HCT116 (cell line): Measurements from ENCODE around the gene SPEN. TPM values are rescaled to one million over a fixed set of nuclear protein-coding genes. Genes with fewer than 3 reads are reported as not detected.

Source experiments
- ATAC-seq: fragments of 200-7000 bp; cut with Tn5 transposase; 2 replicates; pipeline ENCODE4 v1.9.1; 2020; ENCODE audit warnings: mild to moderate bottlenecking, moderate library complexity
- BruUV-seq: library from RNA; stranded (reverse); fragments of 400-500 nt; replicated peaks from 2 replicates; lab custom pipeline; 2021; lab: Mats Ljungman, UMichigan
- CTCF ChIA-PET: fragments of 300-600 bp; sonication (Branson Sonifier 250); formaldehyde crosslinking; loops from one replicate; lab custom pipeline; 2021; ENCODE audit warnings: antibody characterized with exemption; lab: Charles Lee
- POLR2A ChIA-PET: fragments of 300-600, 350-600 bp; sonication (Branson Sonifier 250); formaldehyde crosslinking; loops from one replicate; lab custom pipeline; 2021; ENCODE audit warnings: antibody characterized with exemption; lab: Charles Lee
- RAD21 ChIA-PET, 2 experiments: fragments of 300-600 bp; sonication (Branson Sonifier 250); formaldehyde crosslinking; loops; one replicate each; lab custom pipeline; 2023; ENCODE audit warnings: low total read pairs in 2 of 2; ENCODE audit not compliant: uncharacterized antibody in 2 of 2, unreplicated experiment in 2 of 2, low non-redundant PET in 1 of 2; lab: Charles Lee
- DNase-seq: peaks from one replicate; pipeline ENCODE4 v3.0.0-alpha.2; 2010; ENCODE audit warnings: low read depth, low spot score
- H2AFZ ChIP-seq: fragments of 200-600 bp; shearing (Covaris generic), sonication (generic); 2 replicates; pipeline ENCODE4 v1.6.1; 2017; ENCODE audit warnings: low read depth, mixed run types, mixed read lengths, antibody characterized with exemption, low read length; ENCODE audit not compliant: poor library complexity, severe bottlenecking
- H3K27ac ChIP-seq: 2 replicates; pipeline ENCODE4 v1.5.1; 2012; ENCODE audit warnings: low read depth, low read length
- H3K27me3 ChIP-seq: fragments of 200-600 bp; sonication (generic); 2 replicates; pipeline ENCODE4 v1.6.1; 2016; ENCODE audit warnings: mixed run types, low read length, mixed read lengths; ENCODE audit not compliant: insufficient read depth
- H3K36me3 ChIP-seq, 2 experiments: fragments of 200-500 bp in 1 of 2; fragments of 200-600 bp in 1 of 2; sonication (Bioruptor generic) in 1 of 2; sonication (generic) in 1 of 2; 2 replicates each; pipeline versions ENCODE4 v1.5.1 to v1.6.1; 2014 to 2016; ENCODE audit warnings: low read length in 2 of 2, inconsistent platforms in 1 of 2, mixed read lengths in 1 of 2, mixed run types in 1 of 2; ENCODE audit not compliant: insufficient read depth in 2 of 2, control insufficient read depth in 1 of 2
- H3K4me1 ChIP-seq, 2 experiments: fragments of 200-600 bp in 1 of 2; sonication (generic) in 1 of 2; 2 replicates each; pipeline versions ENCODE4 v1.5.1 to v1.6.1; 2012 to 2017; ENCODE audit warnings: low read length in 2 of 2, inconsistent platforms in 1 of 2, mild to moderate bottlenecking in 1 of 2, mixed read lengths in 1 of 2, mixed run types in 1 of 2, moderate library complexity in 1 of 2; ENCODE audit not compliant: insufficient read depth in 2 of 2, control insufficient read depth in 1 of 2
- H3K4me2 ChIP-seq: fragments of 200-600 bp; sonication (generic); 2 replicates; pipeline ENCODE4 v1.6.1; 2017; ENCODE audit warnings: mixed run types, low read length, mixed read lengths
- H3K4me3 ChIP-seq, 2 experiments: fragments of 200-600 bp in 1 of 2; sonication (generic) in 1 of 2; replicated peaks in 1 of 2; 2 replicates each; pipeline ENCODE4 v1.5.1; 2011 to 2016; ENCODE audit warnings: low read length in 2 of 2, control low read depth in 1 of 2, low read depth in 1 of 2, mild to moderate bottlenecking in 1 of 2, mixed read lengths in 1 of 2, mixed run types in 1 of 2
- H3K79me2 ChIP-seq: fragments of 200-600 bp; sonication (generic); 2 replicates; pipeline ENCODE4 v1.6.1; 2017; ENCODE audit warnings: mild to moderate bottlenecking, mixed run types, low read length, moderate library complexity, mixed read lengths; ENCODE audit not compliant: insufficient read depth
- H3K9ac ChIP-seq: fragments of 200-600 bp; sonication (generic); 2 replicates; pipeline ENCODE4 v1.6.1; 2016; ENCODE audit warnings: low read length, mixed read lengths
- H3K9me2 ChIP-seq: fragments of 200-600 bp; sonication (generic), shearing (Covaris generic); 2 replicates; pipeline ENCODE4 v1.6.1; 2017; ENCODE audit warnings: mixed run types, mild to moderate bottlenecking, moderate library complexity; ENCODE audit not compliant: insufficient read depth
- H3K9me3 ChIP-seq, 2 experiments: fragments of 200-500 bp in 1 of 2; fragments of 200-600 bp in 1 of 2; sonication (Bioruptor generic) in 1 of 2; sonication (generic) in 1 of 2; 2 replicates each; pipeline ENCODE4 v1.6.1; 2014 to 2017; ENCODE audit warnings: low read length in 2 of 2, mixed read lengths in 2 of 2, inconsistent platforms in 1 of 2, low read depth in 1 of 2, mild to moderate bottlenecking in 1 of 2, mixed run types in 1 of 2, moderate library complexity in 1 of 2; ENCODE audit not compliant: control insufficient read depth in 1 of 2, insufficient read depth in 1 of 2
- H4K20me1 ChIP-seq: fragments of 200-600 bp; sonication (generic), shearing (Covaris generic); 2 replicates; pipeline ENCODE4 v1.6.1; 2017; ENCODE audit warnings: mixed run types, mild to moderate bottlenecking, moderate library complexity; ENCODE audit not compliant: insufficient read depth
- CBX3 ChIP-seq: IDR thresholded peaks from 2 replicates; pipeline ENCODE4 v1.6.1; 2012; ENCODE audit warnings: low read depth
- CEBPB ChIP-seq: IDR thresholded peaks from 2 replicates; pipeline ENCODE4 v1.6.1; 2012; ENCODE audit warnings: low read depth
- EZH2phosphoT487 ChIP-seq: fragments of 200-600 bp; IDR thresholded peaks from 2 replicates; pipeline ENCODE4 v1.6.1; 2018; ENCODE audit warnings: antibody characterized with exemption, borderline replicate concordance
- JUND ChIP-seq: IDR thresholded peaks from 2 replicates; pipeline ENCODE4 v1.6.1; 2012
- POLR2A ChIP-seq: IDR thresholded peaks from 2 replicates; pipeline ENCODE4 v1.7.0; 2011; ENCODE audit warnings: borderline replicate concordance; ENCODE audit not compliant: insufficient read depth, insufficient read length; ENCODE audit errors: extremely low read depth
- POLR2AphosphoS5 ChIP-seq: IDR thresholded peaks from 2 replicates; pipeline ENCODE4 v1.6.1; 2011; ENCODE audit warnings: mild to moderate bottlenecking, low read depth, low read length, moderate library complexity
- TCF7L2 ChIP-seq: IDR thresholded peaks from 2 replicates; pipeline ENCODE4 v1.7.0; 2011; ENCODE audit warnings: borderline replicate concordance, inconsistent platforms; ENCODE audit not compliant: insufficient read depth, insufficient read length; ENCODE audit errors: extremely low read depth
- YY1 ChIP-seq: IDR thresholded peaks from 2 replicates; pipeline ENCODE4 v1.6.1; 2011; ENCODE audit warnings: low read length, low read depth, moderate library complexity, mild to moderate bottlenecking; ENCODE audit not compliant: insufficient replicate concordance; ENCODE audit errors: extremely low read depth
- ZFX ChIP-seq: fragments of 450-650 bp; IDR thresholded peaks from 2 replicates; pipeline ENCODE4 v1.6.1; 2017
- intact Hi-C: fragments of 100-400 bp; cut with micrococcal nuclease; formaldehyde crosslinking; loops from 2 replicates; pipeline ENCODE4 v1.10.0; 2022
- total RNA-seq: library from RNA; stranded (reverse); gene quantifications from one replicate; pipeline ENCODE4 v1.2.1, GENCODE V29; 2021; ENCODE audit not compliant: unreplicated experiment

The SPEN gene
- total RNA-seq, 1 experiment from 2014 or later = 58.6 TPM

DNA sequence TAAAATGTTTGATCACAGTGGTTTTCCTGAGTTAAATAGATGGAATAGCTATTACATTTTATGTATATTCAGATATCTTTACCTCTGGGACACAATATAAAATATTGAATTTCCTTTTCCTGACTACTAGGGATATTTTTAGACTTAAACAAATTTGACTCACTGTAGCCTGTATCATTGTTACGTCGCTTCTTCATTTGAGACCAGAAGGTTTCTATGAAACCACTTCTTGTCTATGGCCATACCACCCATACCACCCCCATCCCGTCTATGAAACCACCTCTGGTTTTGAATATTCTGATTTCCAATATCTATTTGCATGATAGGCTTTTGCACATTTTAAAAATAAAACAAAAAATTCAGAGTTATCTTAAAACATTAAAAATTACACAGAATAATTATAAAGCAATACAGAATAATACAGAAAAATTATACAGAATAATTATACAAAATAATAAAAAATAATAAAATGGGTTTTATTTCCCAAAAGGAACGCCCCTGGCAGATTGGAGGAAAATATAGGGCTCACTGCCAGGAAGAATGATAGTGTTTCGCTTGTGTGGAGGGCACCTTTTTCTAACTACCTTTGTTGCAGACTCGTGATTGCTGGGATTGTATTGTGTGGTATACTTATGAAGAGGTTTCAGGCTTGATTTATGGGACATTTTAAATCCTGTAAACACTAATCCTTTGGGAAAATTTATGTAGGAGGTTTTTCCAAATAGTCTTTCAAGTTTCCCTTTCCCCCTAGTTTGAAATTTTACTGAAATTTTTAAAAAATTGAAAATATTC, 4.7 kb downstream of the SPEN start:
- H3K27ac ChIP-seq = no peak overlapping the region

GRCh38 chr1:15852828-15853302, 5.4 kb downstream of the SPEN start:
- POLR2A ChIA-PET = no interaction called here
- no peak for TF ChIP-seq TCF7L2
- TF ChIP-seq CEBPB = no peak
- TF ChIP-seq JUND = no peak
- no peak for TF ChIP-seq YY1
- no peak for TF ChIP-seq POLR2AphosphoS5

More for the DNA sequence above, 4.7 kb downstream of the SPEN start:
- Histone ChIP-seq H3K36me3 (no peaks in the 10 kb centered on the region), H3K79me2 (peaks cover 95% of the 10 kb centered on the region), H4K20me1 (0 out of 2 replicates have a peak, but pooled peaks cover 3% of the 10 kb centered on the region), H2AFZ (no peak overlapping the region), H3K4me3 (no peak overlapping the region), H3K4me2 (no peak overlapping the region), H3K9me2 (no peaks in the 10 kb centered on the region), H3K4me1 (peaks cover 38% of the 10 kb centered on the region in 2 experiments), H3K9me3 (no peaks in the 10 kb centered on the region), H3K27me3 (no peaks in the 10 kb centered on the region), H3K9ac (no peak overlapping the region; the same call in 1 of the 2 replicates)
- BruUV-seq = no TSS peak
- TF ChIP-seq POLR2AphosphoS5 (no peak), JUND (no peak), EZH2phosphoT487 (no peak), TCF7L2 (no peak), CBX3 (no peak), POLR2A (no peak), ZFX (no peak)
- no peak for ATAC-seq
- CTCF ChIA-PET = no interaction called here
- no peak for DNase-seq
- POLR2A ChIA-PET = interaction anchor here (0.9 kb wide), 1 partner anchor 12 kb away, joined by 4 read pairs; no protein-coding TSS in a partner anchor
- intact Hi-C loops = loop anchor here (5.0 kb wide), 1 partner anchor 35 kb away; no protein-coding TSS in a partner anchor
- RAD21 ChIA-PET = no interaction called here

More at GRCh38 chr1:15852828-15853302, 5.4 kb downstream of the SPEN start:
- no TSS peak for BruUV-seq
- Histone ChIP-seq H3K79me2 (peaks cover 100% of the 10 kb centered on the region), H4K20me1 (0 out of 2 replicates have a peak, but pooled peaks cover 3% of the 10 kb centered on the region), H3K4me2 (no peak overlapping the region), H3K27me3 (no peaks in the 10 kb centered on the region), H2AFZ (no peak overlapping the region), H3K9me2 (no peaks in the 10 kb centered on the region), H3K27ac (no peak overlapping the region), H3K9ac (no peak overlapping the region), H3K36me3 (no peaks in the 10 kb centered on the region), H3K4me1 (peaks cover 37 to 38% of the 10 kb centered on the region in 2 experiments), H3K9me3 (no peaks in the 10 kb centered on the region), H3K4me3 (no peak overlapping the region)
- ChIA-PET RAD21 (no interaction called here), CTCF (no interaction called here)
- DNase-seq (no peak), ATAC-seq (no peak)
- intact Hi-C loops = loop anchor here (5.0 kb wide), 1 partner anchor 34 kb away; no protein-coding TSS in a partner anchor
